Mucosa of rectum (tissue), 2 donors: ENCODE results near the gene OAS1.

Source experiments
- H3K27ac ChIP-seq, 2 donors: one replicate each; pipeline ENCODE4 v1.7.0; 2013; ENCODE audit warnings: inconsistent platforms in 2 of 2, low read depth in 2 of 2, low read length in 2 of 2
- H3K27me3 ChIP-seq, 2 donors: one replicate each; pipeline ENCODE4 v1.7.0; 2013; ENCODE audit warnings: low read length in 2 of 2; ENCODE audit not compliant: control insufficient read depth in 2 of 2, insufficient read depth in 2 of 2
- H3K36me3 ChIP-seq, 2 donors: one replicate each; pipeline ENCODE4 v1.7.0; 2013; ENCODE audit warnings: low read length in 2 of 2; ENCODE audit not compliant: control insufficient read depth in 2 of 2, insufficient read depth in 2 of 2
- H3K4me1 ChIP-seq, 2 donors: one replicate each; pipeline ENCODE4 v1.7.0; 2013; ENCODE audit warnings: low read length in 2 of 2, mild to moderate bottlenecking in 1 of 2; ENCODE audit not compliant: control insufficient read depth in 2 of 2, insufficient read depth in 2 of 2
- H3K4me3 ChIP-seq, 2 donors: one replicate each; pipeline ENCODE4 v1.7.0; 2013; ENCODE audit warnings: low read length in 2 of 2
- H3K9ac ChIP-seq, 2 donors: one replicate each; pipeline ENCODE4 v1.7.0; 2013; ENCODE audit warnings: low read length in 2 of 2, low read depth in 1 of 2, mild to moderate bottlenecking in 1 of 2
- H3K9me3 ChIP-seq, 2 donors: one replicate each; pipeline ENCODE4 v1.7.0; 2013; ENCODE audit warnings: low read length in 2 of 2; ENCODE audit not compliant: control insufficient read depth in 2 of 2
- donor health status: healthy.
- donor health status: Normal muscosa, but diverticular disease.

Gene OAS1

GRCh38 chr12:112876506-112876905, 30.3 kb upstream of the OAS1 start:
- Histone ChIP-seq H3K4me1 (no peaks in the 10 kb centered on the region), H3K9ac (no peak overlapping the region), H3K4me3 (no peak overlapping the region), H3K27ac (no peak overlapping the region), H3K9me3 (no peaks in the 10 kb centered on the region), H3K36me3 (no peaks in the 10 kb centered on the region), H3K27me3 (peaks cover 13 to 22% of the 10 kb centered on the region in 2 donors)

- Histone ChIP-seq H3K4me3 (no peak overlapping the region), H3K9me3 (no peaks in the 10 kb centered on the region), H3K27ac (no peak overlapping the region), H3K36me3 (no peaks in the 10 kb centered on the region), H3K9ac (no peak overlapping the region), H3K27me3 (peaks cover 13 to 23% of the 10 kb centered on the region in 2 donors), H3K4me1 (no peaks in the 10 kb centered on the region)
Measured at GRCh38 chr12:112877006-112877405, 29.8 kb upstream of the OAS1 start.

- H3K9me3 ChIP-seq: no peaks in the 10 kb centered on the region
- H3K4me1 ChIP-seq: no peaks in the 10 kb centered on the region
- peaks cover 13 to 23% of the 10 kb centered on the region in 2 donors for H3K27me3 ChIP-seq
- no peak overlapping the region for H3K4me3 ChIP-seq
- no peak overlapping the region for H3K27ac ChIP-seq
- H3K36me3 ChIP-seq: no peaks in the 10 kb centered on the region
- H3K9ac ChIP-seq: no peak overlapping the region
Measured at GRCh38 chr12:112878488-112878887, 28.3 kb upstream of the OAS1 start.

GRCh38 chr12:112879191-112879705, 27.5 kb upstream of the OAS1 start:
- H3K9ac ChIP-seq: no peak overlapping the region
- H3K27me3 ChIP-seq: peaks cover 13 to 22% of the 10 kb centered on the region in 2 donors
- H3K27ac ChIP-seq: no peak overlapping the region
- H3K4me1 ChIP-seq: no peaks in the 10 kb centered on the region
- H3K4me3 ChIP-seq: no peak overlapping the region
- no peaks in the 10 kb centered on the region for H3K9me3 ChIP-seq
- H3K36me3 ChIP-seq: no peaks in the 10 kb centered on the region

DNA sequence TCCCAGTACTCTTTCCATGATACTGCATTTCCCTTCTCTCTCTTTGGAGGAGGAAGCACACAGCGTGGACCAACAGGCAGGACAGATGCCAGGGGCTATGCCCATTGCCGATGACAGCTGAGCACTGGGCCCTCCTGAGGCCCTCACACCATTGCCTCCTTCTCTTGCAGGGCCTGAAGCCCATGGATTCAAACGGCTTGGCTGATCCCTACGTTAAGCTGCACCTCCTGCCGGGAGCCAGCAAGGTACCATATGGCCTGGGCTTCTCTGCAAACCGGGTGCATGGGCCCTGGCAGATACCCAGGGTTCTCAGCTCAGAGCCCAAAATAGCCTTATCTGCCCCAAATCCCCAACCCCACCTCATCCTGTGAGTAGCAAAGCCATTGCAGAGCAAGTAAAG, 25.2 kb upstream of the OAS1 start:
- no peaks in the 10 kb centered on the region for H3K36me3 ChIP-seq
- no peaks in the 10 kb centered on the region for H3K4me1 ChIP-seq
- H3K9ac ChIP-seq: no peak overlapping the region

DNA sequence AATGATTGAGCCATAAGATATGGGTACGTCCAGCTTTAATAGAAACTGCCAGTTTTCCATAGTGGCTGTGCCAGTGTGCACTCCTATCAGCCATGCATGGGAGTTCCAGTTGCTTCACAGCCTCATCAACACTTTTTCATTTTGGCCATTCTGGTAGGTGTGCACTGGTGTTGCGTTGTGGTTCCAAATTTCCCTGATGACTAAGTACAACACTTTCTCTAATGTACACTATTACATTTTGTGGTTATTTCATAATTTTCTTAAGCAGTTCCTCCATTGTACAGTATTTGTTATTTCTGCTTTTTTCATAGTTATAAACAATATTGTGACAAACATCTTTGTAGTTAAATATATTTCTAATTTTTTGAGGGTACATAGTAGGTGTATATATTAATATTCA, 21.5 kb upstream of the OAS1 start:
- Histone ChIP-seq H3K36me3 (no peaks in the 10 kb centered on the region), H3K9me3 (peaks cover 2 to 3% of the 10 kb centered on the region in 2 donors), H3K27me3 (peaks cover 0 to 3% of the 10 kb centered on the region in 2 donors), H3K27ac (no peak overlapping the region), H3K4me3 (no peak overlapping the region), H3K4me1 (no peaks in the 10 kb centered on the region), H3K9ac (no peak overlapping the region)

More for the DNA sequence above, 25.2 kb upstream of the OAS1 start:
- Histone ChIP-seq H3K27me3 (peaks cover 9 to 10% of the 10 kb centered on the region in 2 donors), H3K27ac (no peak overlapping the region), H3K4me3 (no peak overlapping the region), H3K9me3 (peaks cover 2 to 3% of the 10 kb centered on the region in 2 donors)

GRCh38 chr12:112887550-112887949, 19.2 kb upstream of the OAS1 start:
- no peak overlapping the region for H3K4me3 ChIP-seq
- peaks cover 2 to 3% of the 10 kb centered on the region in 2 donors for H3K9me3 ChIP-seq
- no peak overlapping the region for H3K9ac ChIP-seq
- no peaks in the 10 kb centered on the region for H3K36me3 ChIP-seq
- H3K27ac ChIP-seq: no peak overlapping the region
- no peaks in the 10 kb centered on the region for H3K4me1 ChIP-seq
- no peaks in the 10 kb centered on the region for H3K27me3 ChIP-seq

DNA sequence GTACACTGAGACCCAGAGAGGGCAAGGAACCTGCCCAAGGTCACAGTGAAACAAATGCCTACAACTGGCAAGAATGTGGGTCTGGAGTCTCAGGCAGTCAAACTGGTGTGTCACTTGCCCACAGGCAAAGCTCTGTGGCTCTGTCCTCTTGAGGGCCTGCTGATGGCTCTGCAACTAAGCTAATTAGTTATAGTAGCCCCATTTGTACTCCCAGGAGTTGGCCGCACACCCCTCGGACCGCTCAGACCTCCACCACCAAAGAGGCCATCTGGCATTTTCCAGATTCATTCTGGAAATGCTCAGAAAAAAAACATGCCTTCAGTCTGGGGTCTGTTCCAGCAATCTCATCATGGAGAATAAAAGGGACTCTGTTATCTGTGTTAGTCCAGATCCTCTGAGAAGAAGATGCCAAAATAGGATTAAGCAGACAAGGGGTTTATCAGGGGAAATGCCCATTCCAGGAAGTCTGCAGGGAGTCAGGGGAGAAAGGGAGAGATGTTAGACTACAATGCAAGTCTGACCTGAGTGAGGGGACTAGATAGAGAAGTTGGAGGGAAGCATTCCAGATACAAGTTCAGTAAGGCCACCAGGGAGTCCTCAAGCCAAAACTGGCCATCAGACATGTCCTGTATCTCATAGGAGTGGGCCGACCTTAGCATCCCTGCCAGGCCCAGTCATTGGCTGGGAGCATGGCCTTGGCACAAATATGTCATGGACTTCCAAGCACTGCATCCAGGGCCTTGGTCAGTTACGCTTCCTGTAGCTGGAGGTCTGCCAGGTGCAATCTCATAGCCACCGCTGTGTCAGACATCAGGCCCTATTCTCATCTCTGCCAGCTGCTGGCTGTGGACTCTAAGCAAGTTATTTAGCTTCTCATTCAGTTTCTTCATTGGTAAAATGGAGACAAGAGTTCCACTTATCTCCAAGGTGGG, 15.4 kb upstream of the OAS1 start:
- no peak overlapping the region for H3K27ac ChIP-seq
- no peaks in the 10 kb centered on the region for H3K36me3 ChIP-seq
- H3K9ac ChIP-seq: no peak overlapping the region
- H3K4me3 ChIP-seq: no peak overlapping the region
- H3K27me3 ChIP-seq: no peaks in the 10 kb centered on the region
- no peaks in the 10 kb centered on the region for H3K9me3 ChIP-seq
- no peaks in the 10 kb centered on the region for H3K4me1 ChIP-seq

DNA sequence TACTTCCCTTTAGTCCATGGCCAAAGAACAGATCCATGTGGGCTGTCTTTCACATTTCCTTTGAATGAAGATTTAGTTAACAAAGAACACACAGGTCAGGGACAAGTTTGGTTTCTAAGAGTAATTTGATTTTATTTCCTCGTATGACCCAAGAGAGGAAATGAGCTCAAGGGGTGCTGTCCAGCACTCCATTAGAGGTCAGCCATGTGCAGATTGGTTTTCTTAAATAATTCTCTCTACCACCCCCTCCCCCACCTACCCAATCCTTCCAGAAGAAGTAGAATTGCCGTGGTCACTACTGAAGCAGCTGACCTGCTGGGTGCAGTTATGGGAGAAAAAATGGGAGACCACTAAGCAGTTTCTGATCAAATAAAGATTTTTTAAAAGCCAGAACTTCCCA, 13.9 kb upstream of the OAS1 start:
- Histone ChIP-seq H3K27me3 (no peaks in the 10 kb centered on the region), H3K4me3 (no peak overlapping the region), H3K27ac (no peak overlapping the region), H3K9ac (no peak overlapping the region), H3K4me1 (no peaks in the 10 kb centered on the region), H3K9me3 (no peaks in the 10 kb centered on the region), H3K36me3 (no peaks in the 10 kb centered on the region)

- H3K9me3 ChIP-seq: no peaks in the 10 kb centered on the region
- H3K27ac ChIP-seq: no peak overlapping the region
- no peak overlapping the region for H3K4me3 ChIP-seq
- H3K9ac ChIP-seq: no peak overlapping the region
- no peaks in the 10 kb centered on the region for H3K36me3 ChIP-seq
- no peaks in the 10 kb centered on the region for H3K4me1 ChIP-seq
- no peaks in the 10 kb centered on the region for H3K27me3 ChIP-seq
Measured at GRCh38 chr12:112894128-112894527, 12.6 kb upstream of the OAS1 start.
